IPS-11a (cell line): ENCODE measurements around the gene SPATA31C2.
"Not testable (repeated sequence)": the region's sequence is repeated elsewhere in the genome, so short reads cannot be mapped to it uniquely, and the experiment has no call there.

Experiments used
- H3K4me3 ChIP-seq: one replicate; pipeline ENCODE4 v1.5.1; 2013; ENCODE audit warnings: low read depth, low read length, control low read depth

The SPATA31C2 gene

GRCh38 chr9:88127700-88128300, 10.5 kb downstream of the SPATA31C2 start:
- not testable (repeated sequence) for H3K4me3 ChIP-seq

GRCh38 chr9:88123413-88123812, 14.9 kb downstream of the SPATA31C2 start:
- not testable (repeated sequence) for H3K4me3 ChIP-seq

GRCh38 chr9:88118121-88118520, 20.2 kb downstream of the SPATA31C2 start:
- H3K4me3 ChIP-seq: not testable (repeated sequence)

GRCh38 chr9:88114968-88115612, 23.2 kb downstream of the SPATA31C2 start:
- not testable (repeated sequence) for H3K4me3 ChIP-seq

GRCh38 chr9:88114283-88114967, 23.9 kb downstream of the SPATA31C2 start:
- not testable (repeated sequence) for H3K4me3 ChIP-seq

GRCh38 chr9:88113156-88114130, 24.8 kb downstream of the SPATA31C2 start:
- not testable (repeated sequence) for H3K4me3 ChIP-seq

- H3K4me3 ChIP-seq: no peak overlapping the region
These were observed 28.2 kb downstream of the SPATA31C2 start for GRCh38 chr9:88110026-88110425.

- H3K4me3 ChIP-seq: no peak overlapping the region
These were observed 29.5 kb downstream of the SPATA31C2 start for GRCh38 chr9:88108779-88109178.

- H3K4me3 ChIP-seq: no peak overlapping the region
These were observed 31.8 kb downstream of the SPATA31C2 start for GRCh38 chr9:88106492-88106891.

- H3K4me3 ChIP-seq: no peak overlapping the region
These were observed 45.4 kb downstream of the SPATA31C2 start for GRCh38 chr9:88092797-88093331.

GRCh38 chr9:88090151-88090581, 48.1 kb downstream of the SPATA31C2 start:
- no peak overlapping the region for H3K4me3 ChIP-seq

GRCh38 chr9:88087906-88088305, 50.4 kb downstream of the SPATA31C2 start:
- no peak overlapping the region for H3K4me3 ChIP-seq

GRCh38 chr9:88085476-88085875, 52.8 kb downstream of the SPATA31C2 start:
- H3K4me3 ChIP-seq: no peak overlapping the region

- H3K4me3 ChIP-seq: no peak overlapping the region
These were observed 53.7 kb downstream of the SPATA31C2 start for GRCh38 chr9:88084357-88085183.
